GM18517 (cell line): ENCODE results near the gene AP1S2.
"Not testable (repeated sequence)": the region's sequence is repeated elsewhere in the genome, so short reads cannot be mapped to it uniquely, and the experiment has no call there.

Experiments used
- ATAC-seq: cut with Tn5 transposase; IDR thresholded peaks from one replicate; pipeline ENCODE4 v1.9.1; 2021; ENCODE audit warnings: mild to moderate bottlenecking, moderate library complexity; ENCODE audit not compliant: unreplicated experiment

Gene AP1S2

GRCh38 chrX:15854712-15855567 is at the start of gene AP1S2:
AP1S2 (minus strand) TSS chrX:15854813; CDS start chrX:15852524, 2,289 bp downstream.
- ATAC-seq: peak; percentile 93

DNA sequence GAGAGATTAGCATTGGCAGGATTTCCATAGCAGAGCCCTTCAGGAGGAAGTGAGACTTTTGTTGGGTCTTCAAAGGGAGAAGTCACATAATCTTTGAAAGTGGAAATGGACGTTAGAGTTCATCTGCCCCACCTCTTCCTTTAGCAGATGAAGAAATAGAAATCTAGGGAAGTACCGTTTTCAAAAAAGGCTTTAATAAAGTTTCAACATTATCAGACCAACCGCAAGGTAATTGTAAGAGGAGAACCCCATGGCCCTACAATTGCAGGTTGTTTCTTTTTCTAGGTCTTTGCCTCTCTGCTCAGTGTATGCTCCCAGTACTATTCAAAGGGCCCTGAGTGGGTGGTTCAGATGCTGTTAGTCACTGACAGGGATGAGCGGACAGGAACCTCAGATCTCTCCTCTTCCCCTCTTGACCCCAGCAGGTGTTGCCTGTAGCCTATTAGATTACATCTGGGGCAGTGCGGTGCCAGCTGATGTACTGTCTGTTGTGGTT is 48.6 kb upstream of the AP1S2 start:
- peak; percentile 96 for ATAC-seq

- no peak for ATAC-seq
Observed at GRCh38 chrX:15895334-15895733, 40.7 kb upstream of the AP1S2 start.

DNA sequence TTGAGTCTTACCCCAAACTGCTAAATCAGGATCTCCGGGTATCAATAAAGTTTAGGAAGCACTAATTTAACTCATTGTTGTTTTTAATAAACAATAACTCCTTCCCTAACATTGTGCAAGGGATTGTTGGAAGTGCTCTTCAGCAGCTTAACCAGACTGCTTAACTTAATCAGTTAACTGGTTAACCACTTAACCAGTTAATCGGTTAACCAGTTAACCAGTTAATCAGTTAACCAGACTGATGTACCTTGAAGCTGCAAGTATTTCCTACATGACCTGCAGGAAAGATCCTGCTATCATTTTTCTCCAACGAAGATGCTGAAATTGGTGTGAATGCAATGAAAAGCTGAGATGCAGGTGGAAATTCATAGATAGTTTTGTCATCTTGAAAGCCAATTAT is 40.1 kb upstream of the AP1S2 start:
- no peak for ATAC-seq

- no peak for ATAC-seq
Observed at GRCh38 chrX:15890463-15890862, 35.9 kb upstream of the AP1S2 start.

GRCh38 chrX:15888062-15888461 is 33.4 kb upstream of the AP1S2 start:
- ATAC-seq: no peak

DNA sequence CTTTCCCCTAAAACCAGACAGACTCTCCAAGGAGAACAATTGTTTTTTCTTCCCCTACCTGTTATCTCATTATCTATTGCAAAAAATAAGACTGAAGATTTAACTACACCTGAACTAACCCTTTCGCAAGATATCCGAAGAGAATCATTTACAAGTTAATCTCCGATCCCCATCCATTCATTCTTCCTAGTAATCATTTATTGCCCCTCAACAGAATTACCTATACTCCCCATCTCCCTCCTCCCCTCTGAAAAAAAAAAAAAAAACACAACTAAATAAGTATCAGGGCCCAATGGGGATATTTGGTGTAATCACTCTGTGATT is 28.9 kb upstream of the AP1S2 start:
- no peak for ATAC-seq

GRCh38 chrX:15882704-15883539 is 28.3 kb upstream of the AP1S2 start:
- ATAC-seq: peak; percentile 78

GRCh38 chrX:15881381-15881897 is 26.8 kb upstream of the AP1S2 start:
- no peak for ATAC-seq

- ATAC-seq: not testable (repeated sequence)
Observed at GRCh38 chrX:15877914-15878313, 23.3 kb upstream of the AP1S2 start.

DNA sequence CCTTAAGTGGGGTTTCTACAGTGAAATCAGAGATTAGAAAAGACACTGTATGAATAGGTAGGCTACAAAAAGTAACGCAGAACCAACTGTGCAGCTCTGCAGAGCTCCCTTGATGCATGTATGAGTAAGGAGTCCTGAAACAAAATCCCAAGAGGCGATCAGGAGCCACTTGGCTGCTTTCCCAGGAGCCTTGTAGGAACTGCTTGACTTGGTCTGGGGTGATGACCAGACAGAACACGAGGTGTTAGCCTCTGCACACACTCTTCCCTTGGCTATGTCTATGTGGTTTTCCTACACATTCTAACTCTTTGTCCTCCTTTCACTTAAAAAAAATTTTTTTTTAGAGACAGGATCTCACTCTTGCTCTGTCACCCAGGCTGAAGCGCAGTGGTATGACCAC is 22.8 kb upstream of the AP1S2 start:
- ATAC-seq: no peak

DNA sequence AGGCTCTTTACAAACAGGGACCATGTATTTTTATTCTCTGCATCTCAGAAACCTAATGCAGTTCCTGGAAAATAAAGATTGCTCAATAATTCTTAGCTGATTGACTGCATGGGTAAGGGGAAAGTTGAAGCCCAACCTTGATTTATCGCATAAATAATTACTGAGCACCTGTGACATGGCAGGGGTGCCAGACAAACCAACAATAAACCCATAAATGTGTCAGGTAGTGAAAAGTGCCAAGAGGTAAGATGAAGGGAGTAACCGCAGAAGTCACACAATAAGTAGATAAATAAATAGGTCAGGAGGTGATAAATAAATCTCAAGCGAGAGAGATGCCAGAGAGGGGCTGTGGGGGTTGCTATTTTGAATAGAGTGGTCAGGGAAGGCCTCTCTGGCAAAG is 20.1 kb upstream of the AP1S2 start:
- no peak for ATAC-seq

- ATAC-seq: no peak
Observed at GRCh38 chrX:15873566-15873965, 19.0 kb upstream of the AP1S2 start.

- ATAC-seq: no peak
Observed at GRCh38 chrX:15870310-15870709, 15.7 kb upstream of the AP1S2 start.

DNA sequence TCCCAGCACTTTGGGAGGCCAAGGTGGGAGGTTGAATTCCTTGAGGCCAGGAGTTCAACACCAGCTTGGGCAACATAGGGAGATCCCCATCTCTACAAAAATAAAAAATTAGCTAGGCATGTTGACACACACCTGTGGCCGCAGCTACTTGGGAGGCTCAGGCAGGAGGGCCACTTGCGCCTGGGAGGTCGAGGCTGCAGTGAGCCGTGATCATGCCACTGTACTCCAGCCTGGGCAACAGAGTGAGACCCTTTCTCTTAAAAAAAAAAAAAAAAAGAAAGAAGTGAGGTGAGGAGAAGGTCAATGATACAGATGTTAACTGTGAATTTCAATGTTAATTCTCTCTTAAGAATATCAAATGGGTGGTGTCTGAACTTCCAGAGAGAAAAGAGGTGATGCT is 15.1 kb upstream of the AP1S2 start:
- ATAC-seq: no peak

DNA sequence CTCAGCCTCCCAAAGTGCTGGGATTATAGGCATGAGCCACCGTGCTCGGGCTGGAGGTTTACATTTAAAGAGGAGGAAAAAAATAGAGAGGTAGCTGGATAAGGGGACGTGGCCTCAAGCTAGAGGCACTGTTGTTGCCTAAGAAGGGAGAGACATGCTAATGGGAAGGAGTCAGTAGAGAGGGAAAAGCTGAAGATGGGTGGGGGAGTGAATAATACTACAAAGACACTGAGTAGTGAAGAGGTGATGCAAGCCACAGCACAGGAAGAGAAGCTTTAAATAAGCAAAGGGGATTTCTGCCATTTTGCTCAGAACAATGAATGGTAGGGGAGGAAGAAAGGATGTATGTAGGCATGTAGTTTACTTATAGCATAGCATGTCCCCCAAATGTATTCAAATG is 11.5 kb upstream of the AP1S2 start:
- ATAC-seq: no peak

DNA sequence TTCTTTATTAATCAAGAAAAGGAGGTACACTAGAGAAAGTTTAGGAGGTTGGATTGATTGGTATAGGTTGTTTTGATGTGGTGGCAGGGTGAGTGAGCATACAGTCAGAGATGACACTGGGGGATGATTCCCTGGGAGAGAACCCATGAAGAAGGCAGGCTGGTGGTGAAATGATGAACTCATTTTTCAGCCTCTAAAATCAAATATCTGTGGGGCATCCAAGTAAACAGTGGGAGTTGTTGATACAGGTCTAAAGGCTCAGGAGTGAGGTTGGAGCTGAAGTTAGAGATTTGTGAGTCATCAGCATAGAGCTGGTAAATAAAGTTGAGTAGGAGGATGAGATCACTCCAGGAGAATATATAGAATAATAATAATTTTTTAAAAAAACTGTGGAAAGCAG is 10.0 kb upstream of the AP1S2 start:
- ATAC-seq: no peak

GRCh38 chrX:15864023-15864422 is 9.4 kb upstream of the AP1S2 start:
- no peak for ATAC-seq

DNA sequence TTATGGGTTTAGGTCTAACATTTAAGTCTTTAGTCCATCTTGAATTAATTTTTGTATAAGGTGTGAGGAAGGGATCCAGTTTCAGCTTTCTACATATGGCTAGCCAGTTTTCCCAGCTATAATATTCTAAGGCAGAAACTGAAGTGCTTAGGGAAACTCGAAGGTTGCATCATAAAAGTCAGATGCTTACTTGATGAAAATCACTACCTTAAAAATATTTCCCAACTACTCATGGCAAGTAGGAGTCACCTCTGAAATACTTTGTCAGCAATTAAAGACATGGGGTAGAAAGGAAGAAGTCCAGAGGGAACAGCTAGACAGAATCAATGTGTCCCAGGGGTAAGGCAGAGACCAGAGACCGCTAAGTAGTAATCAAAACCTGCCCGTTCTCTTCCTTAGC is 6.3 kb upstream of the AP1S2 start:
- no peak for ATAC-seq

- no peak for ATAC-seq
Observed at GRCh38 chrX:15858051-15858450, 3.4 kb upstream of the AP1S2 start.

- ATAC-seq: no peak
Observed at GRCh38 chrX:15856636-15857035, 2.0 kb upstream of the AP1S2 start.

DNA sequence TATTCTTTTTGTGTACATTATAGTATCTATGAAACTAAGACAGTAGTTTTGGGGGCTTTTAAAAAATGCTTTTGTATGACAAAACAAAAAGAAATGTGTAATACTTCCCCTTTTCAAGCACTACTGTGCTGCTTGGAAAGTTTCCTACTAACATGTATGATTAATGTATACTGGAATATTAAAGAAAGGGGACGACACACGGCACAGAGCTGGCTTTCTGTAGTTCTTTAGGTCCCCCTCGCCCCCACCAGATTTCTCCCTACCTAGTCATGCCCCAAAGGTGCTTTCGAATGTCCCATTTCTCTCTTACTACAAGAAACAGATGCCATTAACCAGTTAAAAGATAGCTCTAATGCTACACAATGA is 1.6 kb upstream of the AP1S2 start:
- ATAC-seq: no peak
